MM.1S (cell line): ENCODE results near the gene TMEM131.

Experiments
- DNase-seq: peaks from one replicate; pipeline ENCODE4 v3.0.0-alpha.2; 2015
- H2AFZ ChIP-seq: fragments of 300-600 bp; sonication (generic); 2 replicates; pipeline ENCODE4 v1.6.0; 2016; ENCODE audit warnings: antibody characterized with exemption, low read length
- H3F3A ChIP-seq: fragments of 300-600 bp; sonication (generic); 2 replicates; pipeline ENCODE4 v1.6.1; 2016; ENCODE audit warnings: mild to moderate bottlenecking, antibody characterized with exemption, low read length, moderate library complexity, mixed read lengths; ENCODE audit not compliant: insufficient read depth
- H3K27ac ChIP-seq: fragments of 300-600 bp; sonication (generic); 2 replicates; pipeline ENCODE4 v1.5.1; 2016; ENCODE audit warnings: mild to moderate bottlenecking, low read length
- H3K27me3 ChIP-seq: fragments of 300-600 bp; sonication (generic); replicated peaks from 2 replicates; pipeline ENCODE4 v1.6.0; 2016; ENCODE audit warnings: low read length; ENCODE audit not compliant: insufficient read depth
- H3K36me3 ChIP-seq: fragments of 300-600 bp; sonication (generic); replicated peaks from 2 replicates; pipeline ENCODE4 v1.6.1; 2016; ENCODE audit warnings: mild to moderate bottlenecking, low read length, mixed read lengths; ENCODE audit not compliant: insufficient read depth
- H3K4me1 ChIP-seq: fragments of 300-600 bp; sonication (generic); 2 replicates; pipeline ENCODE4 v1.6.1; 2016; ENCODE audit warnings: low read length, mixed read lengths
- H3K4me2 ChIP-seq: fragments of 300-600 bp; sonication (generic); 2 replicates; pipeline ENCODE4 v1.6.0; 2016; ENCODE audit warnings: low read depth, low read length
- H3K4me3 ChIP-seq: fragments of 300-600 bp; sonication (generic); 2 replicates; pipeline ENCODE4 v1.5.1; 2016; ENCODE audit warnings: low read length, mixed read lengths
- H3K79me2 ChIP-seq: fragments of 300-600 bp; sonication (generic); 2 replicates; pipeline ENCODE4 v1.6.1; 2016; ENCODE audit warnings: mixed run types, low read length, mixed read lengths
- H3K9ac ChIP-seq: fragments of 300-600 bp; sonication (generic); 2 replicates; pipeline ENCODE4 v1.6.1; 2016; ENCODE audit warnings: low read length, mixed read lengths
- H3K9me2 ChIP-seq: fragments of 300-600 bp; sonication (generic); replicated peaks from 2 replicates; pipeline ENCODE4 v1.6.1; 2016; ENCODE audit warnings: mild to moderate bottlenecking, low read length, mixed read lengths; ENCODE audit not compliant: insufficient read depth
- H3K9me3 ChIP-seq: fragments of 300-600 bp; sonication (generic); replicated peaks from 2 replicates; pipeline ENCODE4 v1.6.1; 2016; ENCODE audit warnings: mild to moderate bottlenecking, low read length, mixed read lengths; ENCODE audit not compliant: insufficient read depth
- H4K20me1 ChIP-seq: fragments of 300-600 bp; sonication (generic); 2 replicates; pipeline ENCODE4 v1.6.1; 2016; ENCODE audit warnings: mild to moderate bottlenecking, low read length, moderate library complexity, mixed read lengths; ENCODE audit not compliant: insufficient read depth
- CTCF ChIP-seq: fragments of 300-600 bp; sonication (generic); IDR thresholded peaks from 2 replicates; pipeline ENCODE4 v1.5.1; 2016; ENCODE audit warnings: antibody characterized with exemption, low read length, mixed read lengths
- EZH2 ChIP-seq: fragments of 300-600 bp; sonication (generic); optimal IDR thresholded peaks from 2 replicates; pipeline ENCODE3; 2017; ENCODE audit warnings: low read depth, mild to moderate bottlenecking, antibody characterized with exemption, low read length, mixed read lengths
- EZH2phosphoT487 ChIP-seq: fragments of 300-600 bp; sonication (generic); IDR thresholded peaks from 2 replicates; pipeline ENCODE4 v1.6.1; 2018; ENCODE audit warnings: antibody characterized with exemption, low read length

TMEM131 gene

GRCh38 chr2:97913846-97914245, 81.9 kb downstream of the TMEM131 start:
- Histone ChIP-seq H4K20me1 (no peaks in the 10 kb centered on the region), H3K9me2 (no peaks in the 10 kb centered on the region), H3K27ac (no peak overlapping the region), H3K79me2 (peaks cover 13% of the 10 kb centered on the region; the same call in 1 of the 2 replicates), H3K36me3 (no peaks in the 10 kb centered on the region), H3K9ac (no peak overlapping the region), H3F3A (no peaks in the 10 kb centered on the region), H3K4me2 (no peak overlapping the region), H3K27me3 (no peaks in the 10 kb centered on the region), H2AFZ (no peak overlapping the region), H3K4me3 (no peak overlapping the region), H3K4me1 (no peaks in the 10 kb centered on the region), H3K9me3 (no peaks in the 10 kb centered on the region)
- DNase-seq, result no peak
- no peak for TF ChIP-seq EZH2
- no peak for TF ChIP-seq CTCF
- no peak for TF ChIP-seq EZH2phosphoT487

- no peak overlapping the region for H3K9ac ChIP-seq
- no peaks in the 10 kb centered on the region for H3K4me1 ChIP-seq
Observed at GRCh38 chr2:97911922-97912575, 83.7 kb downstream of the TMEM131 start.

GRCh38 chr2:97911206-97911921, 84.4 kb downstream of the TMEM131 start:
- Histone ChIP-seq H3K27me3 (no peaks in the 10 kb centered on the region), H3K36me3 (no peaks in the 10 kb centered on the region), H3K4me2 (no peak overlapping the region), H3K4me1 (no peaks in the 10 kb centered on the region), H3K9me2 (no peaks in the 10 kb centered on the region), H3K79me2 (peaks cover 13% of the 10 kb centered on the region; the same call in 1 of the 2 replicates), H3K9me3 (no peaks in the 10 kb centered on the region), H3K4me3 (no peak overlapping the region), H3K27ac (no peak overlapping the region), H3F3A (no peaks in the 10 kb centered on the region), H2AFZ (no peak overlapping the region), H3K9ac (no peak overlapping the region), H4K20me1 (no peaks in the 10 kb centered on the region)
- DNase-seq, result no peak
- no peak for TF ChIP-seq EZH2phosphoT487

More at GRCh38 chr2:97911922-97912575, 83.7 kb downstream of the TMEM131 start:
- H3K9me3 ChIP-seq, result no peaks in the 10 kb centered on the region
- H2AFZ ChIP-seq, result no peak overlapping the region
- no peak overlapping the region for H3K4me2 ChIP-seq
- no peaks in the 10 kb centered on the region for H4K20me1 ChIP-seq
- H3K9me2 ChIP-seq, result no peaks in the 10 kb centered on the region
- no peaks in the 10 kb centered on the region for H3F3A ChIP-seq
- no peak overlapping the region for H3K27ac ChIP-seq
- H3K79me2 ChIP-seq, result peaks cover 13% of the 10 kb centered on the region; the same call in 1 of the 2 replicates
- no peaks in the 10 kb centered on the region for H3K36me3 ChIP-seq
- no peak for DNase-seq
- TF ChIP-seq EZH2phosphoT487, result no peak
- TF ChIP-seq EZH2, result no peak
- no peak for TF ChIP-seq CTCF
- H3K27me3 ChIP-seq, result no peaks in the 10 kb centered on the region
- H3K4me3 ChIP-seq, result no peak overlapping the region
